DOHH2 (cell line): ENCODE measurements around the gene CDH16.

Source experiments
- H3F3A ChIP-seq: fragments of 200-600 bp; sonication (generic), shearing (Covaris generic); 2 replicates; pipeline ENCODE4 v1.6.0; 2016; ENCODE audit warnings: antibody characterized with exemption, mild to moderate bottlenecking; ENCODE audit not compliant: control insufficient read depth, insufficient read depth
- H3K27ac ChIP-seq: fragments of 200-600 bp; sonication (generic); 2 replicates; pipeline ENCODE4 v1.5.1; 2014; ENCODE audit warnings: low read depth, mild to moderate bottlenecking, low read length, moderate library complexity
- H3K27me3 ChIP-seq: fragments of 200-600 bp; sonication (generic); 2 replicates; pipeline ENCODE4 v1.6.1; 2014; ENCODE audit warnings: mild to moderate bottlenecking, low read length, mixed read lengths; ENCODE audit not compliant: control insufficient read depth
- H3K36me3 ChIP-seq: fragments of 200-600 bp; sonication (generic); 2 replicates; pipeline ENCODE4 v1.6.1; 2014; ENCODE audit warnings: mild to moderate bottlenecking, low read length, moderate library complexity, mixed read lengths; ENCODE audit not compliant: control insufficient read depth
- H3K4me1 ChIP-seq: fragments of 200-600 bp; sonication (generic); 2 replicates; pipeline ENCODE4 v1.6.1; 2014; ENCODE audit warnings: mild to moderate bottlenecking, low read length, mixed read lengths; ENCODE audit not compliant: control insufficient read depth
- H3K4me2 ChIP-seq: fragments of 200-600 bp; sonication (generic); 2 replicates; pipeline ENCODE4 v1.6.0; 2014; ENCODE audit warnings: mild to moderate bottlenecking, low read length, moderate library complexity
- H3K4me3 ChIP-seq: fragments of 200-600 bp; sonication (generic); 2 replicates; pipeline ENCODE4 v1.5.1; 2014; ENCODE audit warnings: mild to moderate bottlenecking, low read length, mixed read lengths
- H3K79me2 ChIP-seq: fragments of 200-600 bp; sonication (generic); 2 replicates; pipeline ENCODE4 v1.6.1; 2014; ENCODE audit warnings: mild to moderate bottlenecking, low read length, mixed read lengths; ENCODE audit not compliant: control insufficient read depth
- H3K9me2 ChIP-seq: fragments of 200-600 bp; sonication (generic); replicated peaks from 2 replicates; pipeline ENCODE4 v1.6.1; 2014; ENCODE audit warnings: mild to moderate bottlenecking, low read length, mixed read lengths; ENCODE audit not compliant: control insufficient read depth
- H3K9me3 ChIP-seq: fragments of 200-600 bp; sonication (generic); 2 replicates; pipeline ENCODE4 v1.6.1; 2014; ENCODE audit warnings: antibody characterized with exemption, low read length, mixed read lengths; ENCODE audit not compliant: control insufficient read depth, insufficient read depth
- H4K20me1 ChIP-seq: fragments of 200-600 bp; sonication (generic); 2 replicates; pipeline ENCODE4 v1.6.0; 2014; ENCODE audit warnings: low read depth, mild to moderate bottlenecking, antibody characterized with exemption, low read length, moderate library complexity; ENCODE audit not compliant: control insufficient read depth, insufficient read depth
- CTCF ChIP-seq: fragments of 200-600 bp; sonication (generic); IDR thresholded peaks from one replicate; pipeline ENCODE4 v1.5.1; 2014; ENCODE audit warnings: antibody characterized with exemption, mild to moderate bottlenecking, low read depth, low read length; ENCODE audit not compliant: poor library complexity, severe bottlenecking
- EZH2phosphoT487 ChIP-seq: fragments of 200-600 bp; sonication (generic); IDR thresholded peaks from 2 replicates; pipeline ENCODE4 v1.6.1; 2017; ENCODE audit warnings: borderline replicate concordance, mild to moderate bottlenecking, antibody characterized with exemption, low read length, moderate library complexity, mixed read lengths

The CDH16 gene

GRCh38 chr16:66863707-66864106 lies 55.0 kb downstream of the CDH16 start:
- no peak for TF ChIP-seq EZH2phosphoT487
- TF ChIP-seq CTCF, result no peak
- Histone ChIP-seq H3K4me2 (no peak overlapping the region), H3K27me3 (no peaks in the 10 kb centered on the region), H3F3A (no peaks in the 10 kb centered on the region), H3K79me2 (no peaks in the 10 kb centered on the region), H3K9me3 (no peaks in the 10 kb centered on the region), H3K4me1 (no peaks in the 10 kb centered on the region), H3K4me3 (no peak overlapping the region), H3K27ac (no peak overlapping the region), H3K9me2 (no peaks in the 10 kb centered on the region), H3K36me3 (no peaks in the 10 kb centered on the region), H4K20me1 (no peaks in the 10 kb centered on the region)

- Histone ChIP-seq H3F3A (no peaks in the 10 kb centered on the region), H4K20me1 (no peaks in the 10 kb centered on the region), H3K9me2 (no peaks in the 10 kb centered on the region), H3K27me3 (no peaks in the 10 kb centered on the region), H3K27ac (no peak overlapping the region), H3K79me2 (no peaks in the 10 kb centered on the region), H3K4me2 (no peak overlapping the region), H3K4me1 (peaks cover 5% of the 10 kb centered on the region), H3K9me3 (no peaks in the 10 kb centered on the region), H3K4me3 (no peak overlapping the region), H3K36me3 (no peaks in the 10 kb centered on the region)
- no peak for TF ChIP-seq EZH2phosphoT487
- no peak for TF ChIP-seq CTCF
Measured at GRCh38 chr16:66862023-66862520, 56.6 kb downstream of the CDH16 start.

GRCh38 chr16:66859397-66860068 lies 59.2 kb downstream of the CDH16 start:
- peaks cover 7% of the 10 kb centered on the region for H3K4me1 ChIP-seq
- no peaks in the 10 kb centered on the region for H3K9me3 ChIP-seq
- H3K27me3 ChIP-seq, result no peaks in the 10 kb centered on the region
- H3K79me2 ChIP-seq, result no peaks in the 10 kb centered on the region
- H4K20me1 ChIP-seq, result no peaks in the 10 kb centered on the region
- TF ChIP-seq EZH2phosphoT487, result no peak
- no peak for TF ChIP-seq CTCF
- H3K4me2 ChIP-seq, result no peak overlapping the region
- H3F3A ChIP-seq, result no peaks in the 10 kb centered on the region
- no peak overlapping the region for H3K27ac ChIP-seq
- no peak overlapping the region for H3K4me3 ChIP-seq
- H3K9me2 ChIP-seq, result no peaks in the 10 kb centered on the region
- no peaks in the 10 kb centered on the region for H3K36me3 ChIP-seq
